OCI-LY7 (cell line): Measurements from ENCODE around the gene EEPD1. TPM values are rescaled to one million over a fixed set of nuclear protein-coding genes. Genes with fewer than 3 reads are reported as not detected.
A peak's percentile ranks its signal among the peaks of the same experiment; 100 is the strongest.

Experiments
- BruUV-seq: library from RNA; stranded (reverse); fragments of 400-500 nt; replicated peaks from 2 replicates; lab custom pipeline; 2021; lab: Mats Ljungman, UMichigan
- CTCF ChIA-PET: fragments of 300-600 bp; sonication (Branson Sonifier 250); formaldehyde crosslinking; loops from one replicate; lab custom pipeline; 2022; ENCODE audit warnings: antibody characterized with exemption; ENCODE audit not compliant: unreplicated experiment; lab: Charles Lee
- POLR2A ChIA-PET: fragments of 300-600 bp; sonication (Branson Sonifier 250); formaldehyde crosslinking; loops from one replicate; lab custom pipeline; 2022; ENCODE audit warnings: antibody characterized with exemption; lab: Charles Lee
- DNase-seq: peaks from one replicate; pipeline ENCODE4 v3.0.0-alpha.2; 2015; ENCODE audit warnings: low spot score
- H2AFZ ChIP-seq: fragments of 200-600 bp; sonication (generic), shearing (Covaris generic); 2 replicates; pipeline ENCODE4 v1.6.1; 2014; ENCODE audit warnings: mild to moderate bottlenecking, antibody characterized with exemption, low read length, moderate library complexity
- H3K27ac ChIP-seq: fragments of 200-600 bp; sonication (generic); 2 replicates; pipeline ENCODE4 v1.5.1; 2014; ENCODE audit warnings: mixed run types, low read depth, mild to moderate bottlenecking, moderate library complexity, low read length, inconsistent platforms; ENCODE audit not compliant: poor library complexity, severe bottlenecking
- H3K36me3 ChIP-seq: fragments of 200-600 bp; sonication (generic); 2 replicates; pipeline ENCODE4 v1.6.1; 2014; ENCODE audit warnings: mild to moderate bottlenecking, antibody characterized with exemption, low read length, moderate library complexity, mixed read lengths; ENCODE audit not compliant: insufficient read depth
- H3K4me1 ChIP-seq: fragments of 200-600 bp; sonication (generic); 2 replicates; pipeline ENCODE4 v1.5.1; 2014; ENCODE audit warnings: mild to moderate bottlenecking, low read length; ENCODE audit not compliant: insufficient read depth, poor library complexity, severe bottlenecking
- H3K4me2 ChIP-seq: fragments of 200-600 bp; sonication (generic); 2 replicates; pipeline ENCODE4 v1.6.1; 2014; ENCODE audit warnings: mild to moderate bottlenecking, low read length
- H3K4me3 ChIP-seq: fragments of 200-600 bp; sonication (generic); 2 replicates; pipeline ENCODE4 v1.5.1; 2014; ENCODE audit warnings: mild to moderate bottlenecking, low read depth, low read length; ENCODE audit not compliant: poor library complexity, severe bottlenecking
- H3K79me2 ChIP-seq: fragments of 200-600 bp; sonication (generic); 2 replicates; pipeline ENCODE4 v1.6.1; 2016; ENCODE audit warnings: low read depth, mild to moderate bottlenecking, low read length, moderate library complexity, mixed read lengths; ENCODE audit not compliant: insufficient read depth
- H3K9me2 ChIP-seq: fragments of 200-600 bp; sonication (generic); 2 replicates; pipeline ENCODE4 v1.6.1; 2016; ENCODE audit warnings: mild to moderate bottlenecking, low read length, mixed read lengths; ENCODE audit not compliant: insufficient read depth
- H3K9me3 ChIP-seq: fragments of 200-600 bp; sonication (generic); 2 replicates; pipeline ENCODE4 v1.6.1; 2014; ENCODE audit warnings: mild to moderate bottlenecking, mixed run types, low read length, mixed read lengths
- H4K20me1 ChIP-seq: fragments of 200-600 bp; sonication (generic); 2 replicates; pipeline ENCODE4 v1.6.1; 2014; ENCODE audit warnings: mild to moderate bottlenecking, antibody characterized with exemption, low read length, moderate library complexity, mixed read lengths; ENCODE audit not compliant: insufficient read depth
- CTCF ChIP-seq: fragments of 200-600 bp; sonication (generic); conservative IDR thresholded peaks from 2 replicates; pipeline ENCODE4 v1.5.1; 2014; ENCODE audit warnings: mild to moderate bottlenecking, antibody characterized with exemption, low read length, moderate library complexity, mixed read lengths
- EZH2phosphoT487 ChIP-seq: fragments of 200-600 bp; sonication (generic); IDR thresholded peaks from 2 replicates; pipeline ENCODE4 v1.6.1; 2018; ENCODE audit warnings: low read depth, borderline replicate concordance, mild to moderate bottlenecking, mixed run types, antibody characterized with exemption, low read length, moderate library complexity, mixed read lengths
- intact Hi-C: fragments of 100-400 bp; cut with micrococcal nuclease; formaldehyde crosslinking; loops from one replicate; pipeline ENCODE4 v1.10.0; 2022; ENCODE audit not compliant: unreplicated experiment
- total RNA-seq, 2 experiments: library from RNA; depleted of rRNA in 1 of 2; stranded (reverse); fragments of >200 nt in 1 of 2; shearing (Covaris generic) in 1 of 2; gene quantifications; 2 replicates each; pipeline ENCODE4 v1.2.3, GENCODE V29; 2014 to 2022

The EEPD1 gene
- total RNA-seq, 2 experiments from 2014 or later, result 1.7 to 8.1 TPM

DNA sequence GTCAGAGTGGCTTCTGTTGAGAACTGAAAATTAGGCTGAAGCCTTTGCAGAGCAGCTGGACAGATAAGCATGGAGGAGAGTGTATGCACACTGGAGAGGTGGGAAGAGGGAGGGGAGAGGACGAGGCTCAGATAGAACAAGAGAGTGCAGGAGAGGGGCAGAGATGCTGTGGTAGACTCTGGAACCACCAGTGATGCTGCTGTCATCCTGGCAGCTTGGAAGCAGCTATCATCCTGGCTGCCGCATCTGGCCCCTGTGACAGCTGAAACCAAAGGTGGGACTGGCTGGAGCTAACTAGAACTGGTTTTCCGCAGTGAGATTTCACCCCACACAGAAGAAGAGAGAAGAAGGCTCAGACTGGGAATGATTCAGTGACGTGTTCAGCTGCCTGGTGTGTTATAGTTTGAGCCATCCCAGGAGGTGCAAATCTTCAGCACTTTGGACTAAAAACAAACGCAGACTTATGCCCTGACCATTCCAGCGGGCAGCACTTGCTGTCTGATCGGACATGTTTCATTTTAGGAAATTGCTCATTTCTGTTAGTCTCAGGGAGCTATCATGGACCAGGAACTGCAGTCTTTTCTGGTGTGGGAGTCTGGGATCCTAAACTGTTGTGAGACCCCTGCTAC lies 38.4 kb downstream of the EEPD1 start:
- intact Hi-C loops, result loop anchor here (2.0 to 5.0 kb wide), 3 partner anchors 39 to 459 kb away; partner anchors contain the start of gene EEPD1
- H3K9me2 ChIP-seq, result no peaks in the 10 kb centered on the region
- no peaks in the 10 kb centered on the region for H3K79me2 ChIP-seq
- DNase-seq, result peak; percentile 33
- peak overlapping the region; percentile 92 for H3K4me2 ChIP-seq
- ChIA-PET CTCF (interaction anchor here (1.0 to 1.6 kb wide), 2 partner anchors 28 to 96 kb away, joined by 4 to 5 read pairs; no protein-coding TSS in a partner anchor), POLR2A (interaction anchor here (0.6 to 3.7 kb wide), 9 partner anchors 11 to 543 kb away, joined by 3 to 24 read pairs (median 4); no protein-coding TSS in a partner anchor)
- H3K36me3 ChIP-seq, result no peaks in the 10 kb centered on the region
- H4K20me1 ChIP-seq, result no peaks in the 10 kb centered on the region
- no peaks in the 10 kb centered on the region for H3K9me3 ChIP-seq
- H3K4me3 ChIP-seq, result peak overlapping the region; percentile 56
- H3K27ac ChIP-seq, result peak overlapping the region; percentile 96
- TF ChIP-seq EZH2phosphoT487, result no peak
- no peak for TF ChIP-seq CTCF
- BruUV-seq, result TSS peak; percentile 95
- peak overlapping the region; percentile 83 for H2AFZ ChIP-seq
- H3K4me1 ChIP-seq, result peaks cover 81% of the 10 kb centered on the region

DNA sequence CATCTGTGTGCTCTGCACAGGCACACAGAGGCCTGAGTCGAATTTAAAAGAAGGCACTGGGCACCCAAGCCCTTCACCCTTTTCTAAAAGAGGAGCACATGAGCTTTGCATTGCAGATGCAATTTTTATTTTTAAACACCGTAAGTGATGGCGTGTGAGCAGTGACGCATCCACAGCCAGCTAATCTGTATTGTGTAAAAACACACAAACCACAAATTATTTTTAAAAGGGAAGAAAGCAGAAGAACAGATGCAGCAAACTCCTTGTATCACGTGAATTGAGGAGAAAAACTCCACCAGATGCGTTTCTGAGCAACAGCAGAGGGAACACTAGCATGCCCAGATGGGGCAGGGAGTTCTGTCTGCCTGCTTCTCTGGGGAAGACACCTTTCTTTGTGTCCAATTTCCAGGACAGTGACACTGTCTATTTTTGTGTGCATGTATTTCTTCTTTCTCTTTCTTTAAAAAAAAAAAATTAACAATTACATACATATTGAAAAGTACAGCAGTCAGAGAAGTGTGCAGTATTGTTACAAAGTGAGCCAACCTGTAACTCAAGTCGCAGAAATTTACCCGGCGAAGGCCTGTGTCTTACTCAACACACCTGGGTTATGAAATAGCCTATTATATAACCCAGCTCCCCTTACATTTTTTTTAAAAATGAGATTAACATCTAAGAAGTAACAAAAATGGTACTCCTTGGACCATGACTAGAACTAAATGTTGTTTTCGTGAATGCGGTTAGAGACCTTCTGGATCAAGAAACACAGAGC lies 39.2 kb downstream of the EEPD1 start:
- no peaks in the 10 kb centered on the region for H3K9me2 ChIP-seq
- H3K9me3 ChIP-seq, result no peaks in the 10 kb centered on the region
- peaks cover 73% of the 10 kb centered on the region for H3K4me1 ChIP-seq
- H3K4me3 ChIP-seq, result peak overlapping the region; percentile 56
- H2AFZ ChIP-seq, result peak overlapping the region; percentile 83
- H3K27ac ChIP-seq, result peak overlapping the region; percentile 96
- ChIA-PET CTCF (no interaction called here), POLR2A (interaction anchor here (1.0 to 3.7 kb wide), 8 partner anchors 12 to 463 kb away, joined by 3 to 24 read pairs (median 6); no protein-coding TSS in a partner anchor)
- intact Hi-C loops, result loop anchor here (1.0 to 5.0 kb wide), 3 partner anchors 94 to 460 kb away; no protein-coding TSS in a partner anchor
- DNase-seq, result peak; percentile 65
- H3K79me2 ChIP-seq, result no peaks in the 10 kb centered on the region
- 0 out of 2 replicates have a peak, but pooled peaks have one; percentile 29 for TF ChIP-seq CTCF
- no peak for TF ChIP-seq EZH2phosphoT487
- H3K4me2 ChIP-seq, result peak overlapping the region; percentile 92
- H4K20me1 ChIP-seq, result no peaks in the 10 kb centered on the region
- no TSS peak for BruUV-seq
- no peaks in the 10 kb centered on the region for H3K36me3 ChIP-seq
